DMS114 treated with DMSO at 0.1 percent for 48 hours (cell line): ENCODE data around the gene SPATA12.
"Not testable (repeated sequence)": the region's sequence is repeated elsewhere in the genome, so short reads cannot be mapped to it uniquely, and the experiment has no call there.

ENCODE experiments used
- DNase-seq: peaks from one replicate; lab custom pipeline; 2025; ENCODE audit not compliant: unreplicated experiment; lab: John Stamatoyannopoulos, UW

Gene SPATA12

DNA sequence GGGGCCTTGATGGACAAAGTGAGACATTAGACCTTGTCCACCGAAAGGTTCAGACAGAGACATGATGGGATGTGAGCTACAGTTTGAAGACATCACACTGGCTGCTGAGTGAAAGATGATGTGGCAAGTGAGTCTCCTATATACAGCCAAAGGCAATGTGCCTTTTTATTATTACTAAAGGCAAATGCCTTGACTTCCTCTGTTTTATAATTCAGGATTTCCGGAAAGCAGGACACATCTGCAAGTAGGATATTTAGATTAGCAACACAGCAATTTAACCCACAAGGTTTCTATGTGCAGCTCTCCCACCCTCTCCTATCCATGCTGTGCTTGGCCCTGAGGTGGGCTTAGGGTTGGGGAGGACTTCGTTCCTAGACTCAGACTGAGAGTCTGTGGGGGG lies 20.7 kb downstream of the SPATA12 start:
- DNase-seq, result no peak

DNA sequence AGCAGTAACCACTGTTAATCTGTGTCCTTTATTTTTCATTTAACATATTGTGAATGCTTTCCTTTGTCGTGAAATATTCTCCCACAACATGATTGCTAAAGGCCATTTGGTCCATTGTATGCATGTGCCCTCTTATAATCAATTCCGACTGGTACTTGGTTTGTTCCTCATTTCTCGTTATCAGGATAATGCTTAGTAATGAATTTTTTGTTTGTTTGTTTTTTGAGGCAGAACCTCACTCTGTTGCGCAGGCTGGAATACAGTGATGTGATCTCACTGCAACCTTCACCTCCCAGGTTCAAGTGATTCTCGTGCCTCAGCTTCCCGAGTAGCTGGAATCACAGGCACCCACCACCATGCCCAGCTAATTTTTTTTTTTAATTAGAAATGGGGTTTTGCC lies 22.0 kb downstream of the SPATA12 start:
- no peak for DNase-seq

DNA sequence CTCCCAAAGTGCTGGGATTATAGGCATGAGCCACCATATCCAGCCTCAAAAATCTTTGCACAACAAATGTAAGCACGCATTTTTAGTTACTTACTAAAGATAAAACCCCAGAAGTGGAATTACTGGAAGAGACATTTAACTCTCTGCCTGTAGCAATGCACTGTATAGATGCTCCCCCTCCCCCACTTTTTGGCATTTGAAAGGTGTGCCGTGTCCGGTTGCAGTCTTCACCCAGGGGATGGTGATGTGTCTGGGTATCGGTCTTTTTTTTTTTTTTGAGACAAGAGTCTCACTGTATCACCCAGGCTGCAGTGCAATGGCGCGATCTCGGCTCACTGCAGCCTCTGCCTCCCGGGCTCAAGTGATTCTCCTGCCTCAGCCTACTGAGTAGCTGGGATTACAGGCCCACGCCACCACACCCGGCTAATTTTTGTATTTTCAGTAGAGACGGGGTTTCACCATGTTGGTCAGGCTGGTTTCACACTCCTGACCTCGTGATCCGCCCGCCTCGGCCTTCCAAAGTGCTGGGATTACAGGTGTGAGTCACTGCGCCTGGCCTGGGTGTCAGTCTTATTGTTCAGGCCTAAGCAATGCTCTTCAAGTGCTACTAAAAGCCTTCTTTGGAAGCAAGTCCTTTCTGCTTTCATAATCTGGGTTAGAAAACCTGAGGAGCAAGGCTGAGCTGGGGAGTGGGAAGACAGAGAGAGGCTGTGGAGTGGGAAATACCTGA lies 23.0 kb downstream of the SPATA12 start:
- not testable (repeated sequence) for DNase-seq

DNA sequence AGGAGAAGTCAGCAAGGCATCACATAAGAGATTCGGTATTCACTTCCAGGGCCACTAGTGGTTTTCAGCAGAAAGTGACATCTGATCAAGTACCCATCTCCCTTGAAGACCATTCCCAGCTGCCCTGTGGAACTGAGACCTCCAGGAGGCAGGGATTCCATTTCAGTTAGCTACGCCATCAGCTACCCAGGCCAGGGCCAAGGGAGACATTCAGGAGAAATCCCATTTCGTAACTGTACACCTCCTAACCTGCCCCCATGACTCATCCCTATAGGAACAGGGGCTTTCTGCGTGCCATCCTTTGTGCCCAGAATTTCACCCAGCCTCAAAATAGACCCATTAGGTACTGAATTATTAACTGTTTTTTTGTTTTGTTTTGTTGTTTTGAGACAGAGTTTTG lies 24.7 kb downstream of the SPATA12 start:
- no peak for DNase-seq

DNA sequence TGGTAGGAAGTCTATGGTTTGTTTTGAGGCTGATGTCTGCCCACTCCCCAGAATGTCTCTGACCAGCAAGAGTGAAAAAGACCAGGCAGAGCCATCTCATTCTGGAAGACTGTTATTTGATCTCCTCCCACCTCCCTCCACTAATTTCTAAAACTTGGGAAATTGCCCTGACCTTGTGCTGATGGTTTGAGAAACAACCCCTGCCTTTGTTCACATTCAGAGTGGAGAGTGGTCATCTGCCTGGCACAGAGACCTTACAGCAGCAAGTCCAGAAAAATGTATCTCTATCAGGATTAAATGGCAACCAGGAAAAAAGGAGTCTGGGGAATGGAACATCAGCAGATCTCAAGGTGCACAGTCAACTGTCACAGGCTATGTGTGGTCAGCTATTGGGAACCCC lies 25.7 kb downstream of the SPATA12 start:
- DNase-seq, result no peak

DNA sequence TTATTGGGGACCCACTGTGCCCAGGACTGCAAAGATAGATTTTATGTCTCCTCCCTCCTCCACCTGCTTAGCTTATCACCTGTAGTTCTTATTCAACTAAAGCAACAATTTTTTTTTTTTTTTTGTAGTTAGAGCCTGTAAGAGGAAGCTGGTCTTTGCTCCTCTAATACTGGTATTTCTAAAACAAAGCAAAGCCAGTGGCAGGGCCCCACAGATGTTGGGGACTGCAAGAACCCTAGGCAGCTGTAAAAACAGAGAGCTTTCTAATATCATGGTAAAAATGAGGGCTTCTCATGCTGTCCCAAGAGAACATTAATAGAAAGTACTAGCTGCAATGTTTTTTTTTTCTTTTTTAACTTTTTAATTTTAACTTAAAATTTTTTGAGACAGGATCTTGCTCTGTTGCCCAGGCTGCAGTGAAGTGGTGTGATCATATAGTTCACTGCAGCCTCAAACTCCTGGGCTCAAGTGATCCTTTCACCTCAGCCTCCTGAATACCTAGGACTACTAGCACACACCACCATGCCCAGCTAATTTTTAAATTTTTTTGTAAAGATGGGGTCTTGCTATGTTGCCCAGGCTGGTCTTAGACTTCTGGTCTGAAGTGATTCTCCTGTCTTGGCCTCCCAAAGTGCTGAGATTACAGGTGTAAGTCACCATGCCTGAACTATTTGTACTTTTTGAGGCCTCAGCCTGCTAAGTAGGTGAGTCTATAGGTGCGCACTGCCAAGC lies 27.1 kb downstream of the SPATA12 start:
- DNase-seq, result no peak

DNA sequence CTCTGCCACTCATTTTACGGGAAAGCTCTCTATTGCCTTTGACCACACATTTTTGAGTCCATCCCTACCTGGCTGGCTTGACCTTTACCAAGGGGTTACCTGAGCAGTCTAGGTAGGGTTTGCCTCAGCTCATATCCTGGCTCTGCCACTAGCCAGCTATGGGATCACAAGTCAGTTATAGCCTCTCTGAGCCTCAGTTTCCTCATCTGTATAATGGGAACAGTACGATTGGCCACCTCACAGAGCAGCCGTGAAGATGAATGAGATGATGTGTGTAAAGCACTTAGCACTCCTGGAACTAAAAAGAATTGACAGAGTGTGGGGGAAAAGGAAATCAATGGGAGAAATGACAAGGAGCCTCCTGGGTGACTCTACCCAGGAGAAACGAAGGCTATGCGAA lies 28.0 kb downstream of the SPATA12 start:
- DNase-seq, result no peak

DNA sequence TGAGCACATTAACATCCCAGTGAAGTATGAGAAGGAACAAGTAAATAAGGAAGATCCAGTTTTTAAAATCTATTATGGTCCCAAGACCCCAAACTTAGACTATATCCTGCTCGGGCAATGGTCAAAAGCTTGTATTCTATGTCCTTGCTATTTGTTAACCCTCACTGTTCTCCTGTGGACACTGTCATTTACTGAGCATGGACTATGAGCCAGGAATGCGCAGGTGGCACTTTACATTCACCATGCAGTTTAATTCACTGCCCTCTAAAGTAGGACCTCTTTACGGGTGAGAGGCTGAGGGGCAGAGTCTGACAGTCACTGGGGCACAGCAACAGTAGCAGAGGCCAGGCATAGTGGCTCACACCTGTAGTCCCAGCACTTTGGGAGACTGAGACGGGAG lies 28.6 kb downstream of the SPATA12 start:
- no peak for DNase-seq

DNA sequence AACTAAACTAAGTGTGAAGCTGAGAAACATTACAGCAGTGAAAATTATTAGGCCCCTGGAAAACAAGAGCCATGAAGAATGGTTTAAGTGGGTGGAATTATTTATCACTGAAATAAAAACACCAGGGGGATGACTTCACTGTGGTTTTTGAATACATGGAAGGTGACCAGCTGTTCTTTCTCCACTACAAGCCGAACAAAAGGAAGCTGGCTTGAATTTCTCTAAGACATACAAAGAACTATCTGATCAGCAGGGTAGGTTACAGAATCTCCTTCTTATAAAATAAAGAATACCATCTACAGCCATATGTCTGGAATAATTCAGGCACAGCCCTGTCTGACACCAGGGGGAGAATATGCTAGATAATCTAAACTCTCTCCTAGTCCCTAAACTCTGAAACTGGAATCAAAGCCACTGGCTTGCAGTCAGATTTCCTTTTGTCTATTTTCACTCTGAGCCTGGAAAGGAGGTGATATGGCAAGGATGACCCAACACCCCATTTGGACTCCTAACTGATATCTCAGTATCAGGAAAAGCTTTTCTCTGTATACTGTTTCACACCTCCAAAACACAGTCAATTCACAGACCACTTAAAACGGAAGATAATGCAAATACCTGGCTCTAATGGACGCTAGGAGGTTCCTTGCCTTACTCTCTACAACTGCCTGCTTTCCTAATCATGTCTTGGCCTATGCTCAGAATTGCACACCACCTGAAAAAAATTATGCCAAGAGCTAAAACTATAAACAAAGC lies 31.2 kb downstream of the SPATA12 start:
- no peak for DNase-seq

DNA sequence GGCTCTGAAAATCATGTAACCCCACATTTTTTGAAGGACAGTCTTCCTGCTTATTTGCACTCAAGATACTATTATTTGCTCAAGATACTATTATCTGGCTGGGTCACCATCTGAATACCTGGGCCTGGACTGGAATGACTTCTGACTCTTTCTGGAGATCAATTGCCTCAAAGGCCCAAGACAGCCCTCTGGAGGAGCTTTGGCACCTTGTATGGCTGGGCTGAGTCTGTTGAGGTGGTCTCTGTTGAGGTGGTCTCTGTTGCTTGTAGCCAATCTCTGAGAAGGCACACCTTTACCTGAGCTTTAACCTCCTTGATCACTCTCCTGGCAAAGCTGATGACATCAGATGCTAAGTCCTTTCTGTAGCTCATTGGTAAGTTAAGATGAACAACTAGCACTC lies 33.0 kb downstream of the SPATA12 start:
- DNase-seq, result no peak

DNA sequence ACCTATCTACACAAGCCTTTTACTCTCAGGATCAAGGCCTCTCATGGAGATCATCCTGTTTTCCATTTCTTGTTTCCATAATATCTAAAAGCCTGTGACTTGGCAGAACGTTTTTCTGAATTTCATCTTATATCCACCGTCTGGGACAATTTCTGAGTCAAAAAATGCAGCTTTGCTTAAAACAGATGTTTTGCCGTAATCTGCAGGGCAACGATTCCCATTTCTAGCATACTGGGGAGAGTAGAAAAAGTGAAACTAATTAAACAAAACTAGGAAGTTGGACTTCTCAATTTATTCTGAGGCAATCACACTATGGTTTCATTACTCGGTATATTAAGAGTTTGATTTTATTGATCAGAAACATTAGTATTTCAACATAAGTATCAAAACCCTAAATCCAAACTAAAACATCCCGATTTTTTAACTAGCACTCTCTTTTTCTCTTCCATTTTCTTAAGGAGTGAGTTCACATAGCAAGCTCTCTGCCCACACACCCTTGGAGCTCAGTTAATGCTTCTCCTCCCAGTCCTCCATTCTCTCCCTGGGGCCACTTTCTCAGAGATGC lies 33.6 kb downstream of the SPATA12 start:
- no peak for DNase-seq

DNA sequence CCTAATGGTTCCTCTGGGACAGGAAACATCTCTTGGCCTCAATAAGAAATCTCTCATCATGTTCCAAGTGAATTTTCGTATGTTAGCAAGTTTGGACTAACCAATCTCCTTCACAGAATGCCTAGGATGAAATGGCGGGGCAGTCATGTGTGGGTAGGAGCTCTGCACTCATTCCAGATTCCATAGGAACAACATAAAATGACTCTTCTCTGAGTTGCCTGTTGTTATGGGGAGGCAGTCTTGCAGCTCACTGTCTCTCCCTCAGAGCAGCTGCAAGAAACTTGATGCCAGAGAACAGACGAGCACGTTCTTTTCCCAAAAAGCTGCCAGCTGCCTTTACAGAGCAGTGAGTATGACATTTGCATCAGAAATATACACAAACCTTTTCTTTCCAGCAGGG lies 34.1 kb downstream of the SPATA12 start:
- no peak for DNase-seq

DNA sequence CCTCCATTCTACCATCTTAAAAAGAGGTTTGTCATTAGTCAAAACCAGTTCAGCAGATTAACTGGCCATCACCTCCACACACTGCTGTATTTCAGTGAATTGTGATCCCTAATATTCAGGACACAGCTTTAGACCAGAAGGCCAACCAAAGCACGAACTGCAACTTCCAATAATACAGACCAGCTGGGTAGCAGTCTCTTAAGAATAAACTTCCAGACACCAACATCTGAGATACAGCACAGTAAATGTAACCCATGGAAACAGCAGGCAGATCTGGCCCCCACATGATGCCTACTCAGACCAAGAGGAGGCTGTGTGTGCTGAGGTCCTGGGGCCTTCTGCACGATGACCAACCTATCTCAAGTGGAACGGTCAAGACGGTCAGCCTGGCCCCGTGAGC lies 34.9 kb downstream of the SPATA12 start:
- no peak for DNase-seq

DNA sequence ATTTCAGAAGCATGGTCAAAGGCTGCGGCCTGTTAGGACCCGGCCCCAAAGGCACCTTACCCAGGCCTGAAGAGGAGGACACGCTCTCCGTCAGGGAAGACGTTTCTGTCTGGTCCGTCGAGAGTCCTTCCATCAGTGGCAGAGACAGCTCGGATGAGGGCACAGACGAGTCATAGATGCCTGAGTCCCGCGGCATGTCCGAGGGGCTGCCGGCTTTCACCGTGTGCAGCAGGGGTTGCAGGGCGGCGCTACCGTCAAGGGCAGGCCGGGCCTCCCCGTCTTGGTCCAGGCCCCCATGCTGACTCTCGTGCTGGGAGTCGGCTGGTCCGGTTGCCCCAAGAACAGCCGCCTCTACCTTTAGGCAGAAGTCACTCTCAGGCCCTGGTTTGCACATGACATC lies 37.1 kb downstream of the SPATA12 start:
- DNase-seq, result no peak

DNA sequence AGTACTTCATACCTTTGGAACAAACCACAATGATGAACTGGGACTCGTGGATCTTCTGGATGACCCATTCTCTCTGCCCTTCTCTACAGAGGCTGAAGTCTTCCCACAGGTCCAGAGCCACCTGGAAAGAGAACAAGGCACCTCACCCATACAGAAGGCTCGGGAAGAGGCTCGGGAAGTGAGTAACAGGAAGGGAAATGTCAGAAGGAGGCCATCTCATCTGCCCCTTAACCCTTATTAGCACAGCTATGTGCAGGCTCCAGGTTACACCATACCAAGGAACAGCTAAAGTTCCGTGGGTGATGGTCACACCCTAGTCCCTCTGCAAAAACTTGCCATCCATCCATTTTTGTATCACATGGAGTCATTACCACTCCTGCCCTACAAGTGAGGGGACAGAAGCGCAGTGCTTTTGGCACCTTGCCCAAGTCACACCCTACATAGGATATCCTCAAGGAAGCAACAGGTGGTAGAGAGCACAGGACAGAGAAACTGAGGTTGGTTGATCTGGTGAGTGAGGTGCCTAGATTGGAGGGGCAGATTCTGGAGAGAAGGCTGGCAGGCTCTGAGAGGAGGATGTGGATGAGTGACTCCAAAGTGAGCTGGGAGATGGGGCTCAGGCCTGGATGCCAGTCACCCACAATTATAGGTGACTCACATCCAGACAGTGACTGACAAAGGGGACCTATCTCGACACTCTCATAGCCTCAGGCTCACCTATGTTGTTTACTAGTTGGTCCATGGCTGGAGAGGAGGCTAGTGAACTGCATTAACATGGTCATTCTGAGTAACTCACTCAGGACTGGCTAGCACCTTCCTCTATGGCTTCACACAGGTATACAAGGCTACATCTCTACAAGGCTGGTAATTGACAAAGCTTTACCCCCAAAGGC lies 38.2 kb downstream of the SPATA12 start:
- DNase-seq, result no peak

DNA sequence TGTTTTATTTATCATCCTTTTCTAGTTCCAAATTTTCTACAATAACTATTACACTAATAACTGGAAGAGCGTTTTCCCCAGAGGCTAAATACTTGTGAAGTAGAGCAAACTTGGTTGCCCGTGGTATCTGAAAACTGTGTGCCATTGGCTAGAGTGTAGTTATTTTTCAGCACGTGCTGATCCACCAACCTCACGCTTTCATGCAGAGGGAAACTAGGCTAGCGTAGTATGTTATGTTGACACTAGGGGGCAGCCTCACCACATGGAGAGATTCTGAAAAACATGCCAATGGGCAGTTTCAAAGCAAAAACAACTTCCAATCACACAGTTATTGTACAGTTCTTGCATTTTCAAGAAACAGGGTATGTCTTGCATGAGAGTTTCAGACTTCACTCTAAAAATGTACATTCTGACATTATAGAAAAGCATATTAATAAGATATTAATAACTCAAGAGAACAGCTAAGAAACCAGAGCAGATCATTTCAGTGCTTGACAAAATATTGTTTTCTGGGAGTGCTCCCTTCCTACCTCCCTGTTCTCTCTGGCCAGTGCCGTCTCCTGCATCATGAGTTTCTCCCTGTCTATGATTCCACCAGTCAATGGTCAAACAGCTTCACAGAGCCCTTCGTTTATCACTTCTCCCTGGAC lies 39.7 kb downstream of the SPATA12 start:
- peak; percentile 53 for DNase-seq

DNA sequence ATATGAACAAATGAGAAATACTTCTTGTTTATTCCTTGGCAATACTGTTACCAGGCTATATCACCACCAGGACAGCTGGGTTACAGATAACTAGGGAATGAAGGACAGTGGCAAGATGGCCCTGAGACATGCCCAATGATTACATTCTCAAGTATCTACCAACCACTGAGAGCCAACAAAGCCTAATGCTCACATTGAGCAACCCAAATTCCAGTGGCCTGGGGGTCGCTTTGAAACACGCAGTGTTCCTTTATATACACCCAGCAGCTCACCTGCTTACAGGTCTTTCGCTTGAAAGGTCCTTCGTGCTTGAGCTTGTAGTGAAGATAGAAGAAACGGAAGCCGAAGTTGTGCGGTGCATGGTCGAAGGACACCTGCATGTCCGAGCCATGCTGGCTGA lies 45.1 kb downstream of the SPATA12 start:
- no peak for DNase-seq

DNA sequence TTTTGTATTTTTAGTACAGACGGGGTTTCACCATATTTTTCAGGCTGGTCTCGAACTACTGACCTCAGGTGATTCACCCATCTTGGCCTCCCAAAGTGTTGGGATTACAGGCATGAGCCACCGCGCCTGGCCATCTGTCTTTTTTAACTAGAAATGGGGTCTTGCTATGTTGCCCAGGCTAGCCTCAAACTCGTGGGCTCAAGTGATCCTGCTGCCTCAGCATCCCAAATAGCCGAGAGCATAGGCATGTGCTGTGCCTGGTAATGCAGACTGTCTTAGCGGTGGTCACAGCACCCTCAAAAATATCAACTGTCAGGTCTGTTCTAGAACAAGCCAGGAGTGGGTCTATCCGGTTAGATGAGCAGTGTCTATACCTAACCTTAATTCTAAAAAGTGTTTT lies 48.2 kb downstream of the SPATA12 start:
- no peak for DNase-seq

DNA sequence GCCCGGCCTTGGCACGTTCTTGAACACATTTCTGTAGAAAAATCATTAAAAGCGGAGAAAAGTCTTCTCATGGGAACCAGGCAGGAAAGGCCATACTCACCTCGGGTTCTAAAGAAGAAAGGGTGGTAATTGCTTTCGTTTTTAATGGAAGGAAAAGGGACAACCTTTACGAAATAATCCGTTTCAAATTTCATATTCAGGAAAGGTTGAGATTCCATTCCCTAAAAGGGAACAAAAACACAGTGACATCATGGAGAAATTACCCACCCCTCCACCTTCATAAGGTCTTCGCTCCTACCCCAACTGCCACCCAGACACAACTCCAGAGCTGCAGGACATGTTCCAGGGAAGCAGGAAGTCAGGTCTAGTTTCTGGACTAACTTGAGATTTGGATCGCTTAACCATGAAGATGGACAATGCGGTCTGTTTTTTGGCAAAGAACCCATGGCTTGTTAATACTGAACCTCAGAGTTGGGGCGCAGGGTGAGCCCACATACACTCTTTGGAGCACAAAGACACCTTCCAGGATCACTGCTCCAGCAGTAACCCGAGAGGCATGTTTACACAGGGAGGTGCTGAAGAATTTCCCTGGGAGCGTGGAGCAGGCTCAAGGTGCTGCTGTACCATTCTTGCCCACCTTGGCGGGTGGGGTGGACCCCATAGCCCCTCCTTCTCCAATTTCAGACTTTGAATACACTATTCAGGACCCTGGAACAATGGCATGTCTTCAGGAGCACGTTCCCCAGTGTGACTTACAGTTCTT lies 49.2 kb downstream of the SPATA12 start:
- no peak for DNase-seq

DNA sequence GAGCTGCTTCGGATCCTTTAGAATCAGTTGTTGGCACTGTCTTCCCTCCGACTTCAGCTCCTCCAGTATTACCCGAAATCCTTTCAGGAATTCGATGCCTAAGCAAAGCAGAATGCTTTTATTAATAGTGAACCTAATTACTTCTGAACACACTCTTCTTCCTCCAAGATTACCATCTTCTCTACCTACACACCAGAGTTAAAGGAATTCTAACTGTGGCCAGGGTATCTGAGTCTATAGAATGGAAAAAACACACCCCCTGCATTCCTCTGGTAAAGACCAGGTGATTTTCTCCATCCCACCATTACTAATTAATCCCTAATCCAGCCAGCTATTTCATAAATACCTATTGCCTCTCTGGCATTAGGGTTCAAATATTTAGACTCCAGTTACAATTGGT lies 49.8 kb downstream of the SPATA12 start:
- DNase-seq, result no peak
